GM10847 (cell line): ENCODE data around the gene VTA1.

Experiments
- POLR2A ChIP-seq: IDR thresholded peaks from 2 replicates; pipeline ENCODE4 v1.6.1; 2011; ENCODE audit not compliant: insufficient read length; ENCODE audit errors: extremely low read depth

The VTA1 gene

GRCh38 chr6:142246960-142247359, 99.9 kb downstream of the VTA1 start:
- no peak for TF ChIP-seq POLR2A

GRCh38 chr6:142249266-142249665, 102.2 kb downstream of the VTA1 start:
- TF ChIP-seq POLR2A, result no peak

- no peak for TF ChIP-seq POLR2A
Measured at GRCh38 chr6:142251930-142252445, 104.9 kb downstream of the VTA1 start.

GRCh38 chr6:142254513-142254912, 107.5 kb downstream of the VTA1 start:
- no peak for TF ChIP-seq POLR2A

DNA sequence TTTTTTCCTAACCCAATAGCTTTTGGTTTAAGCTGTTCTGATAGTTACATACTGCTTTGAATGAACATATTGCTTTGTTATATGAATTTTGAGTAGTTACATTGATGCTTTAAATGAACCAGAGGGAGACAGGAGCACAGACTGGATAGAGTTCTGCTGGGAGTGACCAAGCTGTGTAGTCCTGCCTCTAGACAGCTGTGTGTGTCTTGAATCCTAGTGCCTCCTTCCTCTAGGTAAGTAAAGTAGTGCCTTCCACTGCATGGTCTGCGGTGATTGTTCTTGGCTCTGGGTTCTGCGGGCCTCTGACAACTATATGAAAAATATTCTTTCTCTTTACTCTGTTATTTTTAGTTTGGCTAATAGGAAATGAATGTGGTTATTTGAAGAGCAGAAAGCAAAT, 108.7 kb downstream of the VTA1 start:
- TF ChIP-seq POLR2A, result no peak

DNA sequence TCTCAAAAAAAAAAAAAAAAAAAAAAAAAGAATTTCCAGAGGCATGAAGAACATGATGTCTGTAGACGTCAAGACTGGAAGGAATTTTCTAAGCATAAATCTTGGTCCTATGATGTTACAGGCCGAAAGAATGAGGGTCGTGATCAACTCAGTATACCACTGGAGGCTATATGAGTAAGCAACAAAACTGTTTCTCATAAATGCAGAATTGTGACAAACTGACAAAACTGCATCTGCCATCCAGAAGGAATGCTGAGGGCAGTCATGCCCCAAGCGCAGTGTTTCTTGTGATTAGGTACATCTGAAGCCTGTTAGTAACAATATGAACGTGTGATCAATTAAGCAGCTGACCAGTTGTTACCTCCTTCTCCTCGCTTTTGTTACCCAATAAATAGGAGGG, 111.2 kb downstream of the VTA1 start:
- TF ChIP-seq POLR2A, result no peak

DNA sequence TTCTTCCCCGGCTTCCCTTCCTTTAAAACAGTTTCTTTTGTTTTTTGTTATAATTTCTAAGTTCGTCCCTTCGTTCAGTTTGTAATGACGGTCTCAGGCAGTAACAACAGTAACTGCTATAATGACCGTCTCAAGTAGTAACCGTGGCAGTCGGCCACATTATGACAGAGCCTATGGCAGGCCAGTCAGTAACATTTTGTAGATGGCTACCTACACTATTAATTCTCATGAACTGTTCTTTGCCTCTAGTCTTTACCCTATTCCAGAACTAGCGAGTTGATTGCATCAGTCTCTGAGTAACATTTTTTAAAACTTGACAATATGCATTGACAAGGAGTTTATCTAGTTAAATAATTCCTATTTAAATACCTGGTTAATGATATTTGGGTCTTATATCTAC, 111.7 kb downstream of the VTA1 start:
- no peak for TF ChIP-seq POLR2A

DNA sequence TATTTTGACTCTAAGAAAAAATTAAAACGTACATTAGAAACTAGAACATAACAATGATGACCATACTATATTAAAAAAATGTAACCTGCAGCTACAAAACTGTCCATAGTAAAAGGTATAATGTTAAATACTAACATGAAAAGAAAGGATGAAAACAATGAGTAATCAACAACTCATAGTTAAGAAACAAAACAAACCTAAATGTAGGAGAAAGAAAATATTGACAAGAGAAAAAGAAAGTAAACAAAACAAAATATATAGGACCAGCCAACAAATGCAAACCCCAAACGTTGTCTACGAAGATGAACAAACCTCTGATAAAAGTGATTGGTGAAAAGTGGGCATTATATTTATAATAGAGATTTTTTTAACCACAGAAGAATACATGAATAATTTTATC, 113.7 kb downstream of the VTA1 start:
- TF ChIP-seq POLR2A, result no peak

DNA sequence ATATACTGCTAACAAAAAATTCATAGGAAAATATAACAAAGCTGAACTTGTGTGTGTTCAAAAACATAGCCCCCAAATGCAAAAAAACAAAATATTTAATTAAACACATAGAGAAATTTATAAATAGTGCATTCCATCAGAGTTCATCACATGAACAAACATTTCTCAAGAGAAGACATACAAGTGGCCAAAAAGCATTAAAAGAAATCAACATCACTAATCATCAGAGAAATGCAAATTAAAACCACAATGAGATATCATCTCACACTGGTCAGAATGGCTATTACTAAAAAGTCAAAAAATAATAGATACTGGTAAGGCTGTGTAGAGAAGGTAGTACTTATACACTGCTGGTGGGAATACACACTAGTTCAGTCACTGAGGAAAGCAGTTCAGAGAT, 115.2 kb downstream of the VTA1 start:
- TF ChIP-seq POLR2A, result no peak

DNA sequence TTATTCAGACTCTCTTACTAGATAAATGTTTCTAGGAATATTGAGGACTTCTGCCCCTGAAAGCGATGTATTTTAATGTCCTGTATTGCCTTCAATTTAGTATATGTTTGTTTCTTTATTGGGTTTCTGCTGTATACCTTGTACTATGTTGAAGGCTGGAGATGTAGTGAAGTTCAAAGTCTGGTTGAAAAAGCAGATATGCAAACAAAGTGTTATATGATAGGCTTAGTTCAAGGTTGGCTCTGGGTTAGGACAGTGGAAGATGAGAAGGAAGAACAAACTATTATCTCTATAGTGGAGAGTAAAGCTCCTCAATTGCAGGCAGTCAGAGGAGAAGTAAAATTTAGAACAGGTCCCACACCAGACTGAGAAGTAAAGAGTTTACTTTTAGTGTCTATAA, 118.4 kb downstream of the VTA1 start:
- no peak for TF ChIP-seq POLR2A

DNA sequence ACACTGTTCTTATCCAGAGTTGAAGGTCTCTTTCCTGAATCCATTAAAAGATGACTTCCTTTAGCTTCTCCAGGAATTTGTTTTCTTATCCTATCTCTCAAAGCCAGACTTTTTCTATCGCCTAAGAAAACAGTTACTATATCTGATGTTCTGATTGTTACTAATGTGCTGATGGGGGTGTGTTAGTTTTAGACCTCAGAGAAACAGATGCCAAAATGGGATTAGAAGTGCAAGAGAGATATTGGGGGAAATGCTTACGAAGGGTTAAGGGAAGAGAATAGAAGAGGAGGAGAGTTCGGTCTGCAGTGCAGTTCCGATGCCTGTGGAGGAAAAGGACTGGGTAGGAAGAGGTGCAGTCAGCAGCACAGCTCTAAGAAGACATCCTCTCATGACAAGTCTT, 119.0 kb downstream of the VTA1 start:
- no peak for TF ChIP-seq POLR2A

DNA sequence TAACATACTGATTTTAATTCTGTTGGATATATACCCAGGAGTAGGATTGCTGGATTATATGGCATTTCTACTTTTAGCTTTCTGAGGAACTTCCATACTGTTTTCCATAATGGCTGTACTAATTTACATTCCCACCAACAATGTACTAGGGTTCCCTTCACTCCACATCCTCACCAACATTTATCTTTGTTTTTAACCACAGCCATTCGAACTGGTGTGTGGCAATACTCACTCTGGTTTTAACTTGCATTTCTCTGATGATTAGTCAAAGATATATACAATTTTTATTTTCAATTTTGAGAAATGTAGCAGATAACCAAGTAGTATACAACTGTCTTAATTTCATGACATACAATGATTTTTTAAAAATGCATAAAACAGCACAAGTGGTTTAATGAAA, 124.4 kb downstream of the VTA1 start:
- no peak for TF ChIP-seq POLR2A
